Raji (cell line): Measurements from ENCODE around the gene PLD5.

Experiments
- POLR2A ChIP-seq: IDR thresholded peaks from 2 replicates; pipeline ENCODE4 v1.6.1; 2011; ENCODE audit warnings: low read depth, low read length, control low read depth; ENCODE audit not compliant: insufficient read depth

PLD5 gene

GRCh38 chr1:242055749-242056320, 468.7 kb downstream of the PLD5 start:
- TF ChIP-seq POLR2A: no peak

GRCh38 chr1:242043165-242043564, 481.3 kb downstream of the PLD5 start:
- TF ChIP-seq POLR2A: no peak

- no peak for TF ChIP-seq POLR2A
Observed at GRCh38 chr1:242034392-242034791, 490.1 kb downstream of the PLD5 start.

GRCh38 chr1:242033447-242033846, 491.1 kb downstream of the PLD5 start:
- no peak for TF ChIP-seq POLR2A
